ENCODE measurements around the gene TAC4.

DNA sequence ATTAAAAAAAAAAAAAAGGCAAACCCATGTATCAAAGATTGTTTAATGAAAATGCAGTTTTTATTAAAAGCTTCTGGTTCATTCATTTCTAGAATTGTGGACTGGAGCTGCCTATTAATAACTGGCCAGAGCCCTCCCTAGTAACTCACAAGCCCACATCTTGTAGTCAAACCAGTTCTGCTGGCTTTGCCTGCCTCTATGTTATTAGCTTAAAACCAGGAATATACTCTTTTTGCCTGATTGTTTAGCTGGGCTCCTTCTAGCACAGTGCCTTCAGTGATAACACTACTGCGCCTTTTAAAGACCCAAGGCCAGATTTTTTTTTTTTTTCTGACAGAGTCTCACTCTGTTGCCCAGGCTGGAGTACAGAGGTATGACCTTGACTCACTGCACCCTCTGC lies 26.0 kb downstream of the TAC4 start:
- no peak for TF ChIP-seq CTCF (IDR thresholded peaks at IDR 0.05; ENCODE audit: low read depth, low read length, missing input control)
- no peak for TF ChIP-seq RXRA (IDR thresholded peaks at IDR 0.05)
- TF ChIP-seq, protein P1, sequence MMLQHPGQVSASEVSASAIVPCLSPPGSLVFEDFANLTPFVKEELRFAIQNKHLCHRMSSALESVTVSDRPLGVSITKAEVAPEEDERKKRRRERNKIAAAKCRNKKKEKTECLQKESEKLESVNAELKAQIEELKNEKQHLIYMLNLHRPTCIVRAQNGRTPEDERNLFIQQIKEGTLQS (IDR thresholded peaks at IDR 0.05) = no peak
- TF ChIP-seq TAF1 (conservative IDR thresholded peaks at IDR 0.05) = no peak
- no peak for TF ChIP-seq EGR1 (IDR thresholded peaks at IDR 0.05; ENCODE audit: low read depth in 2 of 2)
- no peak for TF ChIP-seq GABPA (IDR thresholded peaks at IDR 0.05 in 1 of 2, conservative IDR thresholded peaks at IDR 0.05 in 1 of 2)
- TF ChIP-seq RAD21 (IDR thresholded peaks at IDR 0.05) = no peak
- no peak for TF ChIP-seq HNF4A (conservative IDR thresholded peaks at IDR 0.05)
- TF ChIP-seq, protein P2, sequence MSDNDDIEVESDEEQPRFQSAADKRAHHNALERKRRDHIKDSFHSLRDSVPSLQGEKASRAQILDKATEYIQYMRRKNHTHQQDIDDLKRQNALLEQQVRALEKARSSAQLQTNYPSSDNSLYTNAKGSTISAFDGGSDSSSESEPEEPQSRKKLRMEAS (IDR thresholded peaks at IDR 0.05) = no peak
- TF ChIP-seq HNF4G (IDR thresholded peaks at IDR 0.05) = no peak
- no peak for TF ChIP-seq JUND (IDR thresholded peaks at IDR 0.05)
- no peak for TF ChIP-seq ZBTB33 (IDR thresholded peaks at IDR 0.05)
- no peak for TF ChIP-seq SP1 (IDR thresholded peaks at IDR 0.05)
